ENCODE measurements around the gene NTPCR. TPM values are rescaled to one million over a fixed set of nuclear protein-coding genes. Genes with fewer than 3 reads are reported as not detected.

Gene NTPCR
- total RNA-seq, 1 experiment from 2014 or later = 33.1 TPM

Other genes with a start within 250 kb of the NTPCR start
- gene MAP10, start 145.2 kb upstream of the NTPCR start, total RNA-seq (2014; rRNA removed; shearing (Covaris generic); ENCODE audit: low replicate concordance) = 8.2 and 8.7 TPM in 2 replicates

Data from Karpas-422 (cell line).